H1 (cell line): ENCODE results near the gene L3MBTL4. TPM values are rescaled to one million over a fixed set of nuclear protein-coding genes. Genes with fewer than 3 reads are reported as not detected.

ENCODE experiments used
- BCL11A ChIP-seq, 2 experiments: IDR thresholded peaks; one replicate each; pipeline ENCODE4 v1.6.1; 2011; ENCODE audit warnings: low read depth in 2 of 2, low read length in 2 of 2, mild to moderate bottlenecking in 2 of 2
- HDAC6 ChIP-seq: IDR thresholded peaks from one replicate; pipeline ENCODE4 v1.7.1; 2012; ENCODE audit warnings: low read depth, mild to moderate bottlenecking, inconsistent platforms, low read length, moderate library complexity
- polyA plus RNA-seq, 7 experiments: library from polyadenylated mRNA; depleted of rRNA in 3 of 7; stranded (reverse) in 5 of 7; unstranded in 2 of 7; fragments of >200 nt in 5 of 7; fragments of 200-250 nt in 2 of 7; gene quantifications; 1 replicate in 5 of 7; 2 replicates in 1 of 7; 4 replicates in 1 of 7; pipeline versions ENCODE4 v1.2.1 to v1.2.3, GENCODE V29; 2011 to 2013; ENCODE audit warnings: missing spikeins in 2 of 7, mixed read lengths in 2 of 7
- total RNA-seq: library from RNA; stranded (reverse); fragmentation: NEBNext Ultra II Directional; extraction: Animal tissue kit (Norgen Biotek cat#: 25700); gene quantifications from 2 replicates; pipeline ENCODE4 v1.2.1, GENCODE V29; 2021

Gene L3MBTL4
- total and polyA plus RNA-seq, 2 of the 8 experiments (the other 6 are each of a cell fraction or from before 2014, with no cell fraction given) = 1.0 to 2.1 TPM

GRCh38 chr18:6150430-6150829, 264.3 kb downstream of the L3MBTL4 start (continued):
- TF ChIP-seq BCL11A (IDR thresholded peaks at IDR 0.05; ENCODE audit: low read depth in 2 of 2, low read length in 2 of 2) (no peak), HDAC6 (no peak)
